IMR-90 (cell line): ENCODE results near the gene FIBIN. TPM values are rescaled to one million over a fixed set of nuclear protein-coding genes. Genes with fewer than 3 reads are reported as not detected.
"Not testable (repeated sequence)": the region's sequence is repeated elsewhere in the genome, so short reads cannot be mapped to it uniquely, and the experiment has no call there.

Experiments used
- ATAC-seq: fragments of 200-7000 bp; cut with Tn5 transposase; 2 replicates; pipeline ENCODE4 v1.9.1; 2020; ENCODE audit warnings: low read depth, mild to moderate bottlenecking, moderate library complexity
- BruUV-seq: library from RNA; stranded (reverse); fragments of 400-500 nt; replicated peaks from 2 replicates; lab custom pipeline; 2021; lab: Mats Ljungman, UMichigan
- CTCF ChIA-PET: fragments of 300-600 bp; formaldehyde crosslinking; extraction: SDS; loops from one replicate; lab custom pipeline; 2021; ENCODE audit warnings: antibody characterized with exemption; lab: Yijun Ruan, JAX
- POLR2A ChIA-PET: fragments of 300-600 bp; sonication (Branson Sonifier 250); formaldehyde crosslinking; loops from one replicate; lab custom pipeline; 2022; ENCODE audit warnings: antibody characterized with exemption; ENCODE audit not compliant: unreplicated experiment; lab: Charles Lee
- DNase-seq: peaks from one replicate; pipeline ENCODE4 v3.0.0; 2013
- H2AFZ ChIP-seq: replicated peaks from 2 replicates; pipeline ENCODE3; 2013; ENCODE audit warnings: low read length, mild to moderate bottlenecking; ENCODE audit not compliant: poor library complexity
- H2AK5ac ChIP-seq: 2 replicates; pipeline ENCODE4 v1.6.1; 2013; ENCODE audit warnings: low read depth, low read length, inconsistent platforms
- H2AK9ac ChIP-seq: replicated peaks from 2 replicates; pipeline ENCODE3; 2013; ENCODE audit warnings: mild to moderate bottlenecking, low read depth, low read length, moderate library complexity; ENCODE audit not compliant: poor library complexity
- H2BK120ac ChIP-seq: 2 replicates; pipeline ENCODE4 v1.6.1; 2013; ENCODE audit warnings: low read depth, low read length, inconsistent platforms
- H2BK15ac ChIP-seq: 3 replicates; pipeline ENCODE4 v1.6.1; 2013; ENCODE audit warnings: low read depth, low read length, inconsistent platforms
- H2BK20ac ChIP-seq: 2 replicates; pipeline ENCODE4 v1.6.1; 2013; ENCODE audit warnings: low read depth, mild to moderate bottlenecking, inconsistent platforms, low read length, moderate library complexity
- H2BK5ac ChIP-seq: 2 replicates; pipeline ENCODE4 v1.6.1; 2013; ENCODE audit warnings: mild to moderate bottlenecking, low read depth, low read length, inconsistent platforms; ENCODE audit not compliant: poor library complexity, severe bottlenecking
- H3K14ac ChIP-seq: replicated peaks from 2 replicates; pipeline ENCODE4 v1.6.1; 2013; ENCODE audit warnings: low read depth, low read length, inconsistent platforms
- H3K18ac ChIP-seq: 2 replicates; pipeline ENCODE4 v1.6.1; 2013; ENCODE audit warnings: low read depth, low read length, control low read depth
- H3K23ac ChIP-seq: 2 replicates; pipeline ENCODE4 v1.6.1; 2013; ENCODE audit warnings: low read depth, low read length, inconsistent platforms
- H3K27ac ChIP-seq: 2 replicates; pipeline ENCODE4 v1.5.1; 2013; ENCODE audit warnings: mild to moderate bottlenecking, control low read depth, low read length; ENCODE audit not compliant: insufficient read depth
- H3K27me3 ChIP-seq: 2 replicates; pipeline ENCODE4 v1.6.1; 2013; ENCODE audit warnings: low read length; ENCODE audit not compliant: control insufficient read depth, insufficient read depth
- H3K36me3 ChIP-seq: 2 replicates; pipeline ENCODE4 v1.6.1; 2013; ENCODE audit warnings: low read length, mixed read lengths; ENCODE audit not compliant: control insufficient read depth, insufficient read depth
- H3K4ac ChIP-seq: 2 replicates; pipeline ENCODE4 v1.6.1; 2013; ENCODE audit warnings: low read depth, low read length, inconsistent platforms
- H3K4me1 ChIP-seq: 2 replicates; pipeline ENCODE4 v1.6.1; 2013; ENCODE audit warnings: low read length, mixed read lengths; ENCODE audit not compliant: control insufficient read depth, insufficient read depth
- H3K4me2 ChIP-seq: 2 replicates; pipeline ENCODE4 v1.6.1; 2013; ENCODE audit warnings: low read depth, mild to moderate bottlenecking, control low read depth, low read length, moderate library complexity
- H3K4me3 ChIP-seq: 2 replicates; pipeline ENCODE4 v1.5.1; 2013; ENCODE audit warnings: low read depth, mild to moderate bottlenecking, control low read depth, low read length, moderate library complexity; ENCODE audit not compliant: insufficient read depth
- H3K56ac ChIP-seq: 2 replicates; pipeline ENCODE4 v1.6.1; 2013; ENCODE audit warnings: low read length, inconsistent platforms; ENCODE audit not compliant: insufficient read depth; ENCODE audit errors: extremely low read depth
- H3K79me1 ChIP-seq, 2 experiments: 2 replicates each; pipeline ENCODE4 v1.6.1; 2013; ENCODE audit warnings: low read length in 2 of 2, inconsistent platforms in 1 of 2, low read depth in 1 of 2
- H3K9ac ChIP-seq: 2 replicates; pipeline ENCODE4 v1.6.1; 2013; ENCODE audit warnings: low read depth, low read length, control low read depth
- H3K9me1 ChIP-seq: 2 replicates; pipeline ENCODE4 v1.6.1; 2013; ENCODE audit warnings: low read length, inconsistent platforms; ENCODE audit not compliant: insufficient read depth
- H3K9me3 ChIP-seq: 2 replicates; pipeline ENCODE4 v1.6.1; 2013; ENCODE audit warnings: low read length; ENCODE audit not compliant: control insufficient read depth, insufficient read depth
- H4K20me1 ChIP-seq: 2 replicates; pipeline ENCODE4 v1.6.1; 2013; ENCODE audit warnings: low read length, inconsistent platforms; ENCODE audit not compliant: insufficient read depth
- H4K5ac ChIP-seq: 2 replicates; pipeline ENCODE4 v1.6.1; 2013; ENCODE audit warnings: mild to moderate bottlenecking, low read depth, low read length, control low read depth
- H4K8ac ChIP-seq, 2 experiments: 2 replicates each; pipeline ENCODE4 v1.6.1; 2013; ENCODE audit warnings: low read depth in 2 of 2, low read length in 2 of 2, control low read depth in 1 of 2, inconsistent platforms in 1 of 2
- H4K91ac ChIP-seq: 2 replicates; pipeline ENCODE4 v1.6.1; 2013; ENCODE audit warnings: low read depth, low read length, inconsistent platforms; ENCODE audit not compliant: insufficient read depth
- WGBS, 2 experiments: methylation state at CpG; one replicate each; pipeline versions ENCODE4 v1.1.5 to v1.1.7; 2013; ENCODE audit warnings: missing lambda C conversion rate in 2 of 2; ENCODE audit not compliant: insufficient read length in 1 of 2; ENCODE audit errors: extremely low coverage in 2 of 2; 5-methylcytosine and 5-hydroxymethylcytosine counted together
- dilution Hi-C: fragments of 300-500 bp; cut with HindIII; formaldehyde crosslinking; loops from one replicate; pipeline ENCODE4 v1.14.3; 2018; ENCODE audit warnings: low sequenced_read_pairs; ENCODE audit not compliant: unreplicated experiment
- in situ Hi-C: fragments of 300-500 bp; cut with MboI; formaldehyde crosslinking; loops from 3 replicates; pipeline ENCODE4 v1.14.3; 2019; ENCODE audit warnings: low sequenced_read_pairs, inconsistent platforms, mixed read lengths
- intact Hi-C: fragments of 100-400 bp; cut with micrococcal nuclease; formaldehyde crosslinking; loops from 2 replicates; pipeline ENCODE4 v1.10.0; 2022
- polyA plus RNA-seq, 3 experiments: library from polyadenylated mRNA; depleted of rRNA; stranded (reverse); fragments of >200 nt; gene quantifications; 2 replicates each; pipeline ENCODE4 v1.2.3, GENCODE V29; 2012; ENCODE audit warnings: low replicate concordance in 1 of 3
- total RNA-seq: library from RNA; depleted of rRNA; stranded (reverse); fragments of >200 nt; gene quantifications from 2 replicates; pipeline ENCODE4 v1.2.3, GENCODE V29; 2012

FIBIN gene
- total and polyA plus RNA-seq, 2 of the 4 experiments (the other 2 are of a cell fraction) = 5.7 to 6.1 TPM

DNA sequence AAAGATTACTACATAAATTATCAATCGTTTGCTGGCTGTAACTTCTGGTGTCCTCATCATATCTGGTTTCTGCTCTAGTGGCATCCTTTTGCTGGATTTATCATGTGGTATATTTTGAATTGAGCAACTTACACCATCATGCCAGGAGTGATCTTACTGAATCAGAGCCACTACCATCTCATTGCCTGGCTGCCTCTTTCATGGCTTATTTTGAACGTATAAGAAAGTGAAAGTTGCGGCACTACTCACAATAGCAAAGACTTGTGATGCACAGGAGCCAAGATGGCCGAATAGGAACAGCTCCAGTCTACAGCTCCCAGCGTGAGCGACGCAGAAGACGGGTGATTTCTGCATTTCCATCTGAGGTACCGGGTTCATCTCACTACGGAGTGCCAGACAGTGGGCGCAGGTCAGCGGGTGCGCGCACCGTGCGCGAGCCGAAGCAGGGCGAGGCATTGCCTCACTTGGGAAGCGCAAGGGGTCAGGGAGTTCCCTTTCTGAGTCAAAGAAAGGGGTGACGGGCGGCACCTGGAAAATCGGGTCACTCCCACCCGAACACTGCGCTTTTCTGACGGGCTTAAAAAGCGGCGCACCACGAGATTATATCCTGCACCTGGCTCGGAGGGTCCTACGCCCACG lies 28.9 kb upstream of the FIBIN start:
- POLR2A ChIA-PET = not testable (repeated sequence)

More for the DNA sequence above, 28.9 kb upstream of the FIBIN start:
- H2AK5ac ChIP-seq, H3K9ac ChIP-seq, ATAC-seq, H3K4me3 ChIP-seq, BruUV-seq, H3K9me1 ChIP-seq, H2AK9ac ChIP-seq, H3K4me1 ChIP-seq, intact Hi-C loops, H4K5ac ChIP-seq, H2AFZ ChIP-seq, H4K20me1 ChIP-seq, H2BK15ac ChIP-seq, DNase-seq, H3K4ac ChIP-seq, H2BK5ac ChIP-seq, in situ Hi-C loops, H3K4me2 ChIP-seq, H4K91ac ChIP-seq, H2BK20ac ChIP-seq, H3K36me3 ChIP-seq, H3K79me1 ChIP-seq, H3K9me3 ChIP-seq, H3K56ac ChIP-seq, H3K14ac ChIP-seq, H3K23ac ChIP-seq, dilution Hi-C loops, H3K27me3 ChIP-seq: not testable (repeated sequence)
- WGBS, 2 experiments = no CpG with 5 or more reads among the region's 32 CpGs
- Histone ChIP-seq H3K18ac (peak overlapping the region; percentile 42; the same call in 1 of the 2 replicates), H4K8ac (0 out of 4 replicates have a peak overlapping the region, but pooled peaks of 1 of the 2 experiments have one; percentile 10), H2BK120ac (peak overlapping the region; percentile 12; the same call in 1 of the 2 replicates), H3K27ac (peak overlapping the region; percentile 74; the same call in 1 of the 2 replicates)
- CTCF ChIA-PET = interaction anchor here (0.6 kb wide), 1 partner anchor 42 kb away, joined by 3 read pairs; no protein-coding TSS in a partner anchor
